C4-2B (cell line): ENCODE results near the gene KIAA0586.

Experiments used
- ZFX ChIP-seq: fragments of 450-650 bp; IDR thresholded peaks from 2 replicates; pipeline ENCODE4 v1.6.1; 2017
- TF ChIP-seq, protein P1 (sequence below): fragments of 450-650 bp; conservative IDR thresholded peaks from 2 replicates; pipeline ENCODE4 v1.5.1; 2017; ENCODE audit warnings: mild to moderate bottlenecking

DNA sequence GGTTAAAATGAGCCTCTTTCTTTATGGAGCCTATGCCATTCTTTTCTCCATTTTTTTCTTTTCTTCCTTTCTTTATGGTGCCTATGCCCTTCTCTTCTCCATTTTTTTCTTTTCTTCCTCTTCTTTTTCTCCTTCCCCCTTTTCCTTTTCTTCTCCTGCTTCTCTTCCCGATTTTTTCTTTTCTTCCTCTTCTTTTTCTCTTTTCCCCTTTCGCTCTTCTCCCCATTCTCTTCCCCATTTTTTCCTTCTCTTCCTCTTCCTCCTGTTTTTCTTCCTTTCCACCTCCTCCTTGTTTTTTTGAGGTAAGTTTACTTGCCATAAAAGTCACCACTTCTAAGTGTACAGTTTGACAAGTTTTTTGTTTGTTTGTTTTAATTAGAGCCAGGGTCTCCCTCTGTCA, 50.1 kb downstream of the KIAA0586 start:
- TF ChIP-seq, protein P1, sequence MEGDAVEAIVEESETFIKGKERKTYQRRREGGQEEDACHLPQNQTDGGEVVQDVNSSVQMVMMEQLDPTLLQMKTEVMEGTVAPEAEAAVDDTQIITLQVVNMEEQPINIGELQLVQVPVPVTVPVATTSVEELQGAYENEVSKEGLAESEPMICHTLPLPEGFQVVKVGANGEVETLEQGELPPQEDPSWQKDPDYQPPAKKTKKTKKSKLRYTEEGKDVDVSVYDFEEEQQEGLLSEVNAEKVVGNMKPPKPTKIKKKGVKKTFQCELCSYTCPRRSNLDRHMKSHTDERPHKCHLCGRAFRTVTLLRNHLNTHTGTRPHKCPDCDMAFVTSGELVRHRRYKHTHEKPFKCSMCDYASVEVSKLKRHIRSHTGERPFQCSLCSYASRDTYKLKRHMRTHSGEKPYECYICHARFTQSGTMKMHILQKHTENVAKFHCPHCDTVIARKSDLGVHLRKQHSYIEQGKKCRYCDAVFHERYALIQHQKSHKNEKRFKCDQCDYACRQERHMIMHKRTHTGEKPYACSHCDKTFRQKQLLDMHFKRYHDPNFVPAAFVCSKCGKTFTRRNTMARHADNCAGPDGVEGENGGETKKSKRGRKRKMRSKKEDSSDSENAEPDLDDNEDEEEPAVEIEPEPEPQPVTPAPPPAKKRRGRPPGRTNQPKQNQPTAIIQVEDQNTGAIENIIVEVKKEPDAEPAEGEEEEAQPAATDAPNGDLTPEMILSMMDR = no peak
- TF ChIP-seq ZFX = no peak
